Activated CD8-positive, alpha-beta memory T cell treated with anti-CD3 and anti-CD28 coated beads, Interleukin-2, amount 10 ng/mL, durations not matched to agents 7 days and 5 days (primary cell): ENCODE data around the gene CLDN14. TPM values are rescaled to one million over a fixed set of nuclear protein-coding genes. Genes with fewer than 3 reads are reported as not detected.

ENCODE experiments used
- ATAC-seq: fragments of 150-1000 bp; cut with Tn5 transposase; one replicate; pipeline ENCODE4 v1.10.0; 2021; ENCODE audit warnings: moderate library complexity
- CTCF ChIA-PET: fragments of 350-600 bp; sonication (Branson Sonifier 250); formaldehyde crosslinking; loops from one replicate; lab custom pipeline; 2021; ENCODE audit warnings: antibody characterized with exemption; lab: Charles Lee
- DNase-seq: peaks from one replicate; pipeline ENCODE4 v3.0.0-alpha.2; 2020
- H3K27ac Mint-ChIP-seq: one replicate; pipeline ENCODE4 v1.8.0; 2021; ENCODE audit warnings: mild to moderate bottlenecking, mixed read lengths
- H3K27me3 Mint-ChIP-seq: one replicate; pipeline ENCODE4 v1.8.0; 2021; ENCODE audit warnings: mixed read lengths
- H3K36me3 Mint-ChIP-seq: one replicate; pipeline ENCODE4 v1.8.0; 2021; ENCODE audit warnings: mild to moderate bottlenecking, mixed read lengths
- H3K4me1 Mint-ChIP-seq: one replicate; pipeline ENCODE4 v1.8.0; 2021; ENCODE audit warnings: mixed read lengths
- H3K4me3 Mint-ChIP-seq: one replicate; pipeline ENCODE4 v1.8.0; 2021; ENCODE audit warnings: mild to moderate bottlenecking, moderate library complexity, mixed read lengths
- H3K9me3 Mint-ChIP-seq: one replicate; pipeline ENCODE4 v1.8.0; 2022; ENCODE audit warnings: low read depth, mixed read lengths
- total RNA-seq, 2 experiments: library from RNA; stranded (reverse); gene quantifications; one replicate each; pipeline ENCODE4 v1.2.3, GENCODE V29; 2021

CLDN14 gene
- total RNA-seq, 2 experiments from 2014 or later = not detected

DNA sequence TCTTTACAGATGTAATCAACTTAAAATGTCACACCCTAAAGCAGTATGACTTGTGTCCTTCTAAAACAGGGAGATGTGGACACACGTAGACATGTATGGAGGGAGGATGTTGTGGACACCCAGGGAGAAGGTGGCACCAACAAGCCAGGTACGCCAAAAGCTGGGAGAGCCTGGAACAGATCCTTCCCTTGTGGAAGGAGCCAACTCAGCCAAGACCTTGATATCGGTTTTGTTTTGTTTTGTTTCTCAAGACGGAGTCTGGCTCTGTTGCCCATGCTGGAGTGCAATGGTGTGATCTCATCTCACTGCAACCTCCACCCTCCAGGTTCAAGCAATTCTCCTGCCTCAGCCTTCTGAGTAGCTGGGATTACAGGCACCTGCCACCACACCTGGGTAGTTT is 49.1 kb downstream of the CLDN14 start:
- CTCF ChIA-PET = interaction anchor here (1.3 to 1.5 kb wide), 2 partner anchors 9 to 295 kb away, joined by 3 to 8 read pairs; no protein-coding TSS in a partner anchor
- H3K27ac Mint-ChIP-seq = no peak overlapping the region
- peaks cover 8% of the 10 kb centered on the region for H3K27me3 Mint-ChIP-seq
- DNase-seq (no peak), ATAC-seq (no peak)
- no peaks in the 10 kb centered on the region for H3K9me3 Mint-ChIP-seq
- peaks cover 25% of the 10 kb centered on the region for H3K4me1 Mint-ChIP-seq
- no peaks in the 10 kb centered on the region for H3K36me3 Mint-ChIP-seq
- H3K4me3 Mint-ChIP-seq = peak overlapping the region; percentile 64

GRCh38 chr21:36429947-36430546 is 49.9 kb downstream of the CLDN14 start:
- Mint-ChIP-seq H3K4me3 (peak overlapping the region; percentile 64), H3K9me3 (no peaks in the 10 kb centered on the region), H3K27me3 (peaks cover 8% of the 10 kb centered on the region), H3K27ac (peak overlapping the region; percentile 81), H3K36me3 (no peaks in the 10 kb centered on the region), H3K4me1 (peaks cover 25% of the 10 kb centered on the region)
- CTCF ChIA-PET = interaction anchor here (0.7 to 1.6 kb wide), 7 partner anchors 8 to 394 kb away, joined by 3 to 8 read pairs (median 3); no protein-coding TSS in a partner anchor
- peak; percentile 91 for DNase-seq
- peak; percentile 96 for ATAC-seq

DNA sequence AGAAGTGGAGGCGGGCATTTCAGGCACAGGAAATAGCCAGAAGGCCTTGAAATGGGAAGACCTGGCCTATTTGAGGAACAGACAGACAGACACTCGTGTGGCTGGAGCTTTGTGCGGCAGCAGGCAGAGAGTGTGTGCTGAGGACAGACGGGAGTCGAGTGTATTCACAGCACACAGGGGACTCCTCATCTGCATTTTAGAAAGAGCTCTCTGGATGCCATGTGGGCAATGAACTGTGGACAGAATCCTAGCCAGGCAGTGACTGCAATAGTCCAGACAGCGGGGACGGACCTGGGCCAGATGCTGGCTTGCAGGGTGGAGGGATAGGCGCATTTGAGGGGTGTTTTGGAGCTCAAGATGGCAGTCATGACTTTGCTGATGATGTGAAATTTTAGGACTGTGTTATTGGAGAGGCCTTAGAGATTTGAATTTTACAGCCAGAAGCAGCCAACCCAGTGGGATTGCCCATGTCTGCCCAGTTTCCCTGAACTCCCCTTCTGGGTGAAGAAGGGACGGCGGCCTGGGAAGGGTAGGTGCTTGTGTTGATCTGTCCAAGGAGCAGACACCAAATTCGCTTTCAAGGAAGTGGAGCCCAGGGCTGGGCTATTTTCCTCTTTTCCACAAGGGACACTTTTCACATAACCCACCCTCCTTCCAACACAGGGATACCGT is 51.0 kb downstream of the CLDN14 start:
- no peak overlapping the region for H3K4me3 Mint-ChIP-seq
- CTCF ChIA-PET = interaction anchor here (0.6 to 1.6 kb wide), 4 partner anchors 9 to 28 kb away, joined by 3 to 4 read pairs (median 3); no protein-coding TSS in a partner anchor
- DNase-seq = no peak
- no peak overlapping the region for H3K27ac Mint-ChIP-seq
- ATAC-seq = no peak
- peaks cover 26% of the 10 kb centered on the region for H3K4me1 Mint-ChIP-seq
- peaks cover 8% of the 10 kb centered on the region for H3K27me3 Mint-ChIP-seq
- no peaks in the 10 kb centered on the region for H3K36me3 Mint-ChIP-seq
- no peaks in the 10 kb centered on the region for H3K9me3 Mint-ChIP-seq

DNA sequence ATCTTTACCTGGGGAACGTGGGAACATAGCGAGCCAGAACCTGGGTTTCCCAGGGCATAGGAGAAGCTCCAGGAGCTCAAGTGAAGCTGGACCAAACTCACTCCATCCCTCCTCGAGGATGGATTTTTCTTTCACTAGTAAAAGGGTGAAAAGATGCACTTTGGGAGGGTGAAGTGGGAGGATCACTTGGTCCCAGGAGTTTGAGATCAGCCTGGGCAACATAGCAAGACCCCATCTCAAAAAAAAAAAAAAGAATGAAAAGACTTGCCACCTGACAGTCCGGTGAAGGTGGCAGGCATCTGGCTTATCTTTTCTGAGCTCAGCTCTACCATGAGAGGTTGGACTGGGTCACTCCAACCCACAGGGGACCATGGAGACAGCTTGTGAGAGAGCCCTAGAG is 52.4 kb downstream of the CLDN14 start:
- CTCF ChIA-PET = interaction anchor here (1.5 kb wide), 1 partner anchor 9 kb away, joined by 5 read pairs; no protein-coding TSS in a partner anchor

GRCh38 chr21:36425286-36425685 is 54.6 kb downstream of the CLDN14 start:
- H3K9me3 Mint-ChIP-seq = no peaks in the 10 kb centered on the region
- DNase-seq = no peak
- CTCF ChIA-PET = interaction anchor here (0.6 to 1.1 kb wide), 2 partner anchors 107 to 455 kb away, joined by 3 to 4 read pairs; no protein-coding TSS in a partner anchor
- peaks cover 26% of the 10 kb centered on the region for H3K4me1 Mint-ChIP-seq
- no peaks in the 10 kb centered on the region for H3K36me3 Mint-ChIP-seq
- no peak overlapping the region for H3K27ac Mint-ChIP-seq
- no peak for ATAC-seq
- peaks cover 2% of the 10 kb centered on the region for H3K27me3 Mint-ChIP-seq
- no peak overlapping the region for H3K4me3 Mint-ChIP-seq

More for the DNA sequence above, 52.4 kb downstream of the CLDN14 start:
- DNase-seq = no peak
- no peak for ATAC-seq
- no peak overlapping the region for H3K27ac Mint-ChIP-seq
- H3K4me3 Mint-ChIP-seq = no peak overlapping the region
- H3K36me3 Mint-ChIP-seq = no peaks in the 10 kb centered on the region
- peaks cover 8% of the 10 kb centered on the region for H3K27me3 Mint-ChIP-seq
- peaks cover 34% of the 10 kb centered on the region for H3K4me1 Mint-ChIP-seq
- H3K9me3 Mint-ChIP-seq = no peaks in the 10 kb centered on the region

GRCh38 chr21:36424592-36424991 is 55.3 kb downstream of the CLDN14 start:
- Mint-ChIP-seq H3K9me3 (no peaks in the 10 kb centered on the region), H3K27me3 (no peaks in the 10 kb centered on the region), H3K4me1 (peaks cover 19% of the 10 kb centered on the region), H3K36me3 (no peaks in the 10 kb centered on the region), H3K4me3 (no peak overlapping the region), H3K27ac (no peak overlapping the region)
- no peak for DNase-seq
- ATAC-seq = no peak
- CTCF ChIA-PET = interaction anchor here (1.1 kb wide), 1 partner anchor 456 kb away, joined by 4 read pairs; no protein-coding TSS in a partner anchor

DNA sequence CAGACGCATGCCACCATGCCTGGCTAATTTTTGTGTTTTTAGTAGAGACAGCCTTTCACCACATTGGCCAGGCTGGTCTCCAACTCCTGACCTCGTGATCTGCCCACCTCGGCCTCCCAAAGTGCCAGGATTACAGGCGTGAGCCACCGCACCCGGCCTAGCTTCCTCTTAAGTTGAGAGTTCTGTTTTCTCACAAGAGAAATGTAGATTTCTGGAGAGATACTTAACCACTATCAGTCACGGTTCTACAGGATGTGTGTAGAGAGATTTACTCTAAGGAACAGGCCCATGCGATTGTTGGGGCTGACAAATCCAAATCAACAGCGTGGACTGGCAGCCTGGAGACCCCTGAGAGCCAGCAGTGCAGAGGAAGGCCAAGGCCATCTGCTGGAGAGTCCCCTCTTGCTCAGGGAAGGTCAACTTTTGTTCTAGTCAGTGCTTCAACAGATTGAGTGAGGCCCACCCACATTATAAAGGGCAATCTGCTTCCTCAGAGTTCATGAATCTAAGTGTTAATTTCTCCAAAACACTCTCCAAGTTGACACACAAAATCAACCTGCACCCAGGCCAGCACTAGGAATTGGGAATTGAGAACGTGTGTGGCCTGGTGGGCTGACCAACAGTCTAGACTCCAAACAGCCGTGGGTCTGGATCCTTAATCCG is 56.0 kb downstream of the CLDN14 start:
- CTCF ChIA-PET = no interaction called here
- Mint-ChIP-seq H3K4me3 (no peak overlapping the region), H3K27ac (no peak overlapping the region)

GRCh38 chr21:36422279-36423098 is 57.4 kb downstream of the CLDN14 start:
- CTCF ChIA-PET = interaction anchor here (0.5 to 1.5 kb wide), 5 partner anchors 8 to 26 kb away, joined by 3 to 8 read pairs (median 3); no protein-coding TSS in a partner anchor
- DNase-seq = peak; percentile 59
- H3K4me3 Mint-ChIP-seq = no peak overlapping the region
- peaks cover 9% of the 10 kb centered on the region for H3K4me1 Mint-ChIP-seq
- no peaks in the 10 kb centered on the region for H3K9me3 Mint-ChIP-seq
- peaks cover 3% of the 10 kb centered on the region for H3K36me3 Mint-ChIP-seq
- no peak for ATAC-seq
- no peaks in the 10 kb centered on the region for H3K27me3 Mint-ChIP-seq
- H3K27ac Mint-ChIP-seq = no peak overlapping the region

More for the DNA sequence above, 56.0 kb downstream of the CLDN14 start:
- peaks cover 13% of the 10 kb centered on the region for H3K4me1 Mint-ChIP-seq
- ATAC-seq (no peak), DNase-seq (no peak)
- no peaks in the 10 kb centered on the region for H3K27me3 Mint-ChIP-seq
- no peaks in the 10 kb centered on the region for H3K9me3 Mint-ChIP-seq
- no peaks in the 10 kb centered on the region for H3K36me3 Mint-ChIP-seq

DNA sequence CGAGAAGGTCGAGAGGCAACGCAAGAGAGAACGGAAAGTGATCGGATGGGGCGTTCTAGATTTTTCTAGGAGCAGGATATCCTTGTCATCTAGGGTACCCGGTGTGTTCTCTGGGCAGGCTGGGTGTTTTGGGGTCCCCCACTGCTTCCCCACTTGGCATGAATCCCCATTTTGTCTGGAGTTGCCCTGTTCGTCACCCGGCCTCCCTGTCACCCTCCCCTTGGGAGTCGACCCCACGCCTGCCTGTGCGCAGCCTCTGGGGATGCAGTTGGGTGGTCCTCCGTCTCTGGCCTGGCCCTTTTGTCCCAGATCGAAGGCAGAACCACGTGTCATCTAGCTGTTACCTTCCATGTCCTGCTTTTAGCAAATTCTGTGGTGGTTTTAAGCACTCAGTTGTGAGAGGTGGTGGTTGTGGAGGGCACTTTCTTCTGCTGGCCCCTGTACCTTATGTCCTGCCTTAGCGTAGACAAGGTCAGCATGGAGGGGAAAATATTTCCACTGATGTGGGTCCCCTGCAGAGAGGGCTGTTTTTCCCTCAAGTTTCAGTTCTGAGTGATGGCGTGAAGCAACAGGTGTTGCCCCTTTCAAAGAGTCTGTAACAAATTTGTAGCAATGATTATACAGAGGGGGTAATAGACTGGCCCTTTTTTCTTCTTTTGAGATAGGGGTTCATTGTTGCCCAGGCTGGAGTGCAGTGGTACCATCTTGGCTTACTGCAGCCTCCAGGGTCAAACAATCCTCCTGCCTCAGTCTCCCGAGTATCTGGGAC is 59.2 kb downstream of the CLDN14 start:
- Mint-ChIP-seq H3K27ac (no peak overlapping the region), H3K4me3 (no peak overlapping the region), H3K9me3 (no peaks in the 10 kb centered on the region), H3K36me3 (peaks cover 14% of the 10 kb centered on the region), H3K27me3 (no peaks in the 10 kb centered on the region), H3K4me1 (peaks cover 9% of the 10 kb centered on the region)
- ATAC-seq (no peak), DNase-seq (no peak)
- CTCF ChIA-PET = no interaction called here

- Mint-ChIP-seq H3K4me1 (peaks cover 9% of the 10 kb centered on the region), H3K36me3 (peaks cover 17% of the 10 kb centered on the region), H3K27me3 (no peaks in the 10 kb centered on the region), H3K9me3 (no peaks in the 10 kb centered on the region), H3K4me3 (no peak overlapping the region), H3K27ac (no peak overlapping the region)
- ATAC-seq (peak; percentile 59), DNase-seq (peak; percentile 59)
- CTCF ChIA-PET = interaction anchor here (0.7 to 0.8 kb wide), 3 partner anchors 9 to 14 kb away, joined by 3 to 4 read pairs (median 4); no protein-coding TSS in a partner anchor
These were observed 59.9 kb downstream of the CLDN14 start for GRCh38 chr21:36419996-36420395.

DNA sequence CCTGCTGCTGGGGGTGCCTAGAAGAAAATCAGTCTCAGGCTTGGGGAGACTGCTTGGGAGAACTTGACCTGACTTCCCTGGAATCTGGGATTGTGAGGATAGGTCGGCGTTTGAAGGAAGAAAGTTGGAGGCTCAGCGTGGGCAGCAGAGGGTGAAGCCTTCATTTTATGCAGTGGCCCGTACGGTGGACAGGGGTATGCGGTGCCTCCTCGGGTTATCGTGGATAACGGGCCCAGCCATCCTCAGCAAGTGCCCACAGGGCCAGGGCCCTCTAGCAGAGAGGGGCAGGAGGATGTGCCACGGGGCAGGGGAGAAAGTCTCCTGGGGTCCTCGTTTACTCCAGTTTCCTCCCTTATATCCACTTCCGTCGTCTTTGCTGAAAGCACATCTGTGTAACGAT is 60.7 kb downstream of the CLDN14 start:
- no peak overlapping the region for H3K27ac Mint-ChIP-seq
- H3K9me3 Mint-ChIP-seq = no peaks in the 10 kb centered on the region
- H3K36me3 Mint-ChIP-seq = peaks cover 22% of the 10 kb centered on the region
- CTCF ChIA-PET = interaction anchor here (0.7 to 0.8 kb wide), 3 partner anchors 8 to 14 kb away, joined by 3 to 4 read pairs (median 4); no protein-coding TSS in a partner anchor
- no peaks in the 10 kb centered on the region for H3K27me3 Mint-ChIP-seq
- ATAC-seq = no peak
- DNase-seq = no peak
- H3K4me3 Mint-ChIP-seq = no peak overlapping the region
- H3K4me1 Mint-ChIP-seq = peaks cover 9% of the 10 kb centered on the region

- Mint-ChIP-seq H3K27me3 (no peaks in the 10 kb centered on the region), H3K36me3 (peaks cover 41% of the 10 kb centered on the region), H3K4me3 (no peak overlapping the region), H3K27ac (no peak overlapping the region), H3K9me3 (no peaks in the 10 kb centered on the region), H3K4me1 (no peaks in the 10 kb centered on the region)
- ATAC-seq (no peak), DNase-seq (no peak)
- CTCF ChIA-PET = no interaction called here
These were observed 64.5 kb downstream of the CLDN14 start for GRCh38 chr21:36415375-36415774.
